ENCODE data around the gene MARVELD1.
"Not testable (repeated sequence)": the region's sequence is repeated elsewhere in the genome, so short reads cannot be mapped to it uniquely, and the experiment has no call there.

MARVELD1 gene

DNA sequence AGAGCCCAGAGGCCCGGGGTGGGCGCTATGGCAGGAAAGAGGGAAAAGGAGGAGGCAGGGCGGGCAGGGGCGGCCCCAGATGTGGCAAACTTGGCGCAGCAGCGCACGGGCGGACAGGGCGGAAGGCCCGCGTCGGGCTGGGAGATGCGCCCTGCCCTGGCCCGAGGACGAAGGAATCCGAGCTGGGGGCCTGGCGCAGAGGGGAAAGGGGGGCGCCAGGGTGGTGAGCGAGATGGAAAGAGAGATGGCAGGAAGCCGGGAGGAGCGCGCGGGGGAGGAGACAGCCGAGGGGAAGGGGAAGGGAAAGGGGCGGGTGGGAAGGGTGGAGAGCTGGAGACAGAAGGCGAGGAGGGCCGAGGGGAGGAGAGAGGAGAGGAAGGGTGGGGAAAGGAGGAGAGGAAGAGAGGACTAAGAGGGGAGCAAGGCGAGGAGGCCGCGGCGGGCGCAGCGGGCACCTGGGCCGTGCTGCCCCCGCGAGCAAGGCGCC, at the start of gene MARVELD1:
Gene MARVELD1, plus strand, starts transcription at position 392 of the 487 bp plus-strand sequence. CDS start 147 bp downstream, outside the sequence.
- peak; percentile 62 for DNase-seq (ENCODE audit: low read depth)

DNA sequence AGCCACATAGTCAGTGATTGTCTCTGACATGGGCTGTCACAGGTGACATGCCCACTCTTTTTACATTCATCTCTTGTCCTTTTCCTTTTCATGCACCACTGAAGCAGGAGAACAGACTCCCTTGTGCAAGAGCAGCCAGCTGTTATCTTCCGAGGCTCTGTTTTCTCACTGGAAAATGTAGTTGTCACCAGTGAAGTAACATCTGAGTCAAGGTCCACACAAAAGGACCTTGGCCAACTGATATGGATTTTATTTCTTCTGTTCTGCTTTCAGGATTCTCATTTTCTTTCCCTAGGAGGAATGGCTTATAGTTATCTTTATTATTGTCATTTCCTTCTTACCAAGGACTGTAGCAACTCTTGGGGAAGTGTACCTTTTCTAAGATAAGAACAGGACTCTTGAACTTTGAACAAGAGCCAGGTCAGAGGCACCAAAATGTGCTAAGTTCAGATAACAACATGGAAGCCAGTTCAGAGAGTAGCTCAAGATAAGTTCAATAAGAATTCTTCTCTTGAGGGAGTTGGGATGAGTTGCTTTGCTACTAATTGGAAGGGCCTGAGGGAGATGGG, 49.2 kb upstream of the MARVELD1 start:
- no peak for DNase-seq (ENCODE audit: low read depth)

DNA sequence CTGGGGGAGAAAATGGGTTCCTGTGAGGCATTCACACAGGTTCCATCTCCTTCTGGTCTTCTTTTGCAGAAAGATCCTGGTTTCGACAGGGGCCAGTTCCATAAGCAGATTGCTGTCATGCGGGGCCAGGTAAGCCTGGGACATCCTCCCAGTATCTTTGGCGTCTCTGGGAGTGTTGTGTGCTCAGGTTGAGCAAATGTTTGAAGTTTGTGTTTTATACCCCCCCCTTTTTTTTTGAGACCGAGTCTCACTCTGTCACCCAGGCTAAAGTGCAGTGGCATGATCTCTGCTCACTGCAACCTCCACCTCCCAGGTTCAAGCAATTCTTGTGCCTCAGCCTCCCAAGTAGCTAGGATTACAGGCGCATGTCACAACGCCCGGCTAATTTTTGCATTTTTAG, 46.5 kb upstream of the MARVELD1 start:
- no peak for DNase-seq (ENCODE audit: low read depth)

DNA sequence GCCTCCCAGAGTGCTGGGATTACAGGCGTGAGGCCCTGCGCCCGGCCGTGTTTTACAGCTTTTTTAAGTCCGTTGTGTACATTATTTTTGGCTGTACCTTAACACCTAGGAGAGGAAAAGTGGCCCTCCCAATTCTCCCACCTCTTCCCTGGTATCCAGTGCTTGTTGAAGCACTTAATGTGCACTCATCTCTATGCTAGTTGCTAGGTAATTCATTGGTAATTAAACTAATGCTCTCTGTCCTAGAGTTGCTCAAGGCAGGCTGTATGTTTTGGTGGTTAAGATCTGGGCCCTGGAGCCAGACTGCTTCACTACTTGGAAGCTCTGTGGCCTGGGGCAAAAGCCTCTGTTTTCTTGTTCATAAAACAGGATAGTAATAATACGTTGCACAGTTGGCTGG, 46.1 kb upstream of the MARVELD1 start:
- no peak for DNase-seq (ENCODE audit: low read depth)

DNA sequence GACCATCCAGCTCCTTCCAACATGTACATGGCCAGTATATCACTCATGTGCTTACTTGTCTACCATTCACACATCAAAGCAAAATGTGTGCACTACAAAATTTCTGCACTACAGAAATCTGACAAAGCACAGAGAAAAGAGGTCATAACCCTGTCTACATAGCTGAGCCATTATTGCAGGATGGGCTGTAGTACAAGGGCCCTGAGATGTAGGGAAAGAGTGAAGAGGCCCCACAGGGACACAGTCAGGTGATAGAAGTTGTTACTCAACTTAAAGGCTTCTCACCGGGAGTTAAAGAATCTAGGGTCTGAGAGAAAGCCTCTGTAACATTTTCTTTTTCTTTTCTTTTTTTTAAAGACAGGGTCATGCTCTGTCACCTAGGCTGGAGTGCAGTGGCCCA, 44.0 kb upstream of the MARVELD1 start:
- DNase-seq (ENCODE audit: low read depth), result no peak

DNA sequence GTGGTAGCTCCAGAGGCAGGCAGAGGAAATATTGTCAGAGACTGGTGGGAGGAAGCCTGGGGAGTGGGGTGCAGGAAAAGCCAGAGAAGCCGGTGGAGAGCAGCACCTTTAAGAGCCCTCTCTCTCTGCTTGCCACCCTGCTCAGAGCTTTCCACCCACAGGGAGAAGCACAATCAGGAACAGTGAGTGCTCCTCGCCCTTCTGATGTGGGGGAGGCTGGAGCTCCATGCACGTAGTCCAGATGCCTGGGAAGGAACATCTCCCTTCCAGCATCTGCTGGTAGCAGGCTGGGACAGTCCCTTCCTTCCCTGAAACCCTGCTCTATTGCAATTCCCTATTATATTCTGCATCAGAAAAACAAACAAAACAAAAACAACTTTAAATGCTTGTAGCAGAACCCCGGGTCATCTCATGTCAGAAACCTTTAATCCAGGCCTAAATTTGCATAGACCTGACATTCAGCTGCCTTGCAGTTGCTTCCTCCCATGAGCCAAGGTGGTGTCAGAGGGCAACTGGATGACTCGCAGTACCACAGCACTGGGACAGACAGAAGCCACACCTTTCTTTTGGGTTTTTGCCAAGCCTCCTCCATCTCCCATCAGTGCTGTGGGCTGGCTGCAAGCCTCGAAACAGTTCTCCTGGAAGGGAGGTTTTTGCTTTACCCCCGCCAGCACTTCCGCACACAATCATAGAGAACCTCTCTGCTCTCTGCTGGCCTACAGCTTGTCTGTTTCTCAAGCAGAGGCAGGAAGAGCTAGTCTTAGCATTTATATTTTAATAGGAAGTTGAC, 39.6 kb upstream of the MARVELD1 start:
- no peak for DNase-seq (ENCODE audit: low read depth)

DNA sequence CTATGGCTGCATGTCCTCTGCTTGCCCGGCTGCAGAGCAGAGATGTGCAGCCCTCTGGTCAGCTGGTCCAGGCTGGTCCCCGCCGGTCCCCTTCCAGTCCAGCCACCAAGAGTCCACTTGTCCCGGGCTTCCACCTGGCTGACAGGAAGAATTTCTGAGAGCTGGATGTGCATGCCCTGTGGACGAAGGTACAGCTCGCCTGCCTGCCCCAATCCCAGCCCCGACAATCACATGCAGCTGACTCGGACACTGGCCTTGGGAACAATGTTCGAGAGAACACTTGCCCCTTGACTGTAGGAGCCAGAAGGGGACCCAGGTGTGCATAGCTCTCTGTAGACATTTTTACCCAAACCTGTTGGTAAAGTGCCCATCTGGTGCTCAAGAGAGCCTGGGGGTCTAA, 38.3 kb upstream of the MARVELD1 start:
- DNase-seq (ENCODE audit: low read depth), result no peak

DNA sequence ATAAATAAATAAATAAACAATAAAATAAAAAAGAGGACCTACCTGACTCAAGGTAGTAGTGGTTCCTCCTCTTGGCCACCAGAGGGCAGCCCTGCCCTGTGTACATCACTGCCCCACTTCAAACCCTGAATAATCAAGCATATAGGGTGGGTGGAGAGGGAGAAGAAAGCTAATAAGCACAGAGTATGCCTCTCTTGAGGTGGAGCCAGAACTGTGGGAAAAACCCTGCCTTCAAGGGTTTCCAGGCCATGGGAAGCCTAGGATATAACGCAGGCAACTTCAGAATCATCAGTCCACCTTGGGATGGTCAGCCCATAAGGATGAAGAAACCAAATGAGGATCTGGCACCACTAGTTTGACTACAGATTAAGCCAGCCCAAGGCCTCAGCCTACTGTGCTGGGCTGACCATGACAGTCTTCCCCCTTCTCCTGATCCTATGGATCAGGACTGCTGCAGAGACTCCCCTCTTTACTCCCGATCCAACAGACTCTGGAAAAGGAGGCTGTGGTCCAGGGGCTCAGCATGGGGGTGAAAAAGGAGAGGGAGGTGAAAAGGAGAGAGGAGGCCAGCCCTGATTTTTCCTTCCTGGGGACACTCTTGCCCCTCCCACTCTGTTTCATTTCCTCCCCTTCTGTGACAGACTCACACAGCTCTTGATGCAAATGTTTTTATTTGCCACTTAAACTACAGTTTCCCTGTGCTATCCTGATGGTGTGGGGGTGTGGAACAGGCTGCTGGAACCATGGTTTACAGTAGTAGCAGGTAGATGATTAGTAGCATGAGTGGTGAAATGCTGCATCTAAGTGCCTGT, 36.6 kb upstream of the MARVELD1 start:
- DNase-seq (ENCODE audit: low read depth), result no peak

DNA sequence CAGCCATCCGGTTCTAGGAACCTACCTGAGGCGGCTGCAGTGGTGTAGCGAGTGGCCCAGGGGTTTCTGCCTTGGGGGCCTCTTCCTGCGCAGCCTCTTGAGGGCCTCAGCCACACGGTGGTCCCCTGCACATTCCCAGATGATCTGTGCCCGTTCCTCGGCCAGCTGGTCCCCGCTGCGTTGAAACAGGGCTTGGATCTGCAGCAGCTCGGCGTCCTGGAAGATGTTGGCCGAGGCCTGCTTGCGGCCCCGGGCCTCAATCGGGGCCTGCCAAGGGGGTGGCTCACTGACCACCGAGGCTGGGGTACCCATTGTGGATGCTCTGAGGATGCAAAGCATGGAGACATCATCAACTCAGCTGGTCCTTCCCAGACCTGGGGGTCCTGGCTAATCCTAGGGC, 33.9 kb upstream of the MARVELD1 start:
- no peak for DNase-seq (ENCODE audit: low read depth)

DNA sequence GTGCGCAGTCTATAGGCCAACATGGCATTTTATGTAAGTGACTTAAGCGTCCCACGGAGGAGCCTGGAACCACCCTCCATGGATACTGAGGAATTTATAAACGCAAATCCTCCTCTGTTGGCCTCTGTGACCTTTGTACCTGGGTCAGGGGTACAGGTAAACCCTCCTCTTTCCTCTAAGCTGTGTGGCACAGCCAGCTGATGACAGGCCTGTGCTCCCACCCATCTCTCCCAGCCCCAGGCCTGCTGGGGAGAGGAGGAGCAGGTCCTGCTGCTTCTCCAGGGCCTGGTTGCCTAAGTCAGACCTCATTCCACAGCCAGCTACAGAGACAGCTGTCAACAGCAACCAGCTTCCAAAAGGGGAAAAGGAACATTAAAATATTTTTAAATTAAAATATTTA, 31.5 kb upstream of the MARVELD1 start:
- DNase-seq (ENCODE audit: low read depth), result no peak

DNA sequence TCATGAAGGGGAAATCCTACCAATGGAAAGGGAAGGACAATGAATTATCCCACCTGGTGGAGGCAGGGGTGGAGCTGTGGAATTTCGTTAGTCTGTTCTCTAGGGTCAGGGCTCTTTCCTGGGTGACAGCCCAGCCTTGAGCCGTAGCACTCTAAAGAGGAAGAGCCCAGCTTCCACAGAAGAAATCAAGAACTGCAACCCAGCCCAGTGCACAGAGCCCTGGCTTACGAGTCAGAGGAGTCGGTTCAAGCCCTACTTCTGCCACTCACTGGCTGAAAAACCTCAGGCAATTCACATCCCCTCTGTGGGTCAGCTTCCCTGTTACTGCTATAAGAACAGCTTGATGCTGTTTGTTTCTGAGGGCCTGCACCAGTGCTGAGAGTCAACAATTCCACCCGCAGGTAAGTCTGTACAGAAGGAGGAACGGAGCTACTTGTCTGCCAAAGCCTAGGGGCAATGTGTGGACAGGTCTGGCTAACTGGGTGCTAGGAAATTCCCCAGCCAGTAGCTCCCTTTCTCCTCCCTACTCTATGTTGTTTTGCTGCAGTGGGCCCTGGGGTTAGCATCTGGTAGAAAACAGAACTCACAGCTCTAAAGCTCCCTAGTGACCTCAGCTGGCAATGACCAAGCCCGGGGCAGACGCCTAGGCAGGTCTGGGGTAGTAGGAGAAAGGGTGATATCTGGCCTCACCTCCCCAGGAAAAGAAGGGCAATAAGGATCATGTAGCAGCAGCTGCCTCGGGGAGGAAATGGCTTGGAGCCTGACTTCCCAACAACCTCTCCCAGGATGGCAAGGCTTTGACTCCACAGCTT, 29.8 kb upstream of the MARVELD1 start:
- no peak for DNase-seq (ENCODE audit: low read depth)

DNA sequence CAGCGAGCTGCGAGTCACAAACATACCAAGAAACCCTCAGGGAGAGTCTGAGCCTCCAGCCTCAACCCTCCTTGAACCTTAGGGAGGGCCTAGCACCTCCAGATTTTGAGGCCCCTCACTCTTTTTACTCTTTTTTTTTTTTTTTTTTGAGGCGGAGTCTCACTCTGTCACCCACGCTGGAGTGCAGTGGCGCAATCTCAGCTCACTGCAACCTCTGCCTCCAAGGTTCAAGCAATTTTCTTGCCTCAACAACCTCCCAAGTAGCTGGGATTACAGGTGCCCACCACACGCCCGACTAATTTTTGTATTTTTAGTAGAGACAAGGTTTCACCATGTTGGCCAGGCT, 29.2 kb upstream of the MARVELD1 start:
- not testable (repeated sequence) for DNase-seq (ENCODE audit: low read depth)

DNA sequence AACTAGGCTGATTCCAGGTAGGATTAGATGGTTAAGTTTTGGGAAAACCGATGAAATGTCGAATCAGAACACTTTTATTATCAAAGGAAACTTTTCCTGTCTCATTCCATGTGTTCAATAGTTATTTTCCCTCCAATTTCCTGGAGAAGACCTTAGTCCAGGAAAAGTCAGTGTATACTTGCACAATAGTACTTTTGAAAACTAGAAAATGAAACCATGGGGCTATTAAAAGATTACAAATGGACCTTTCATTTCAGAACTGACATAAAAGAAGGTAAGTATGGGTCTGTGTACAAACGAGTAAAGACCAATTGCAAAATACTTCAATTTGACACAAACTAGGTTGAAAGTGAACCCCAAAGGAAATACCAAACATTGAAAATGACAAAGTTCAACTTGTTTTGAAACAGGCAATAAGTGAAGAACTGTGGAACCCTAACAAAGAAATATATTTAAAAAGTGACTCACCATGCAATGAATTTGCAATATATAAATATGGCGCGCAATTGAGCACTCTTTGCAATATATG, 28.6 kb upstream of the MARVELD1 start:
- no peak for DNase-seq (ENCODE audit: low read depth)

DNA sequence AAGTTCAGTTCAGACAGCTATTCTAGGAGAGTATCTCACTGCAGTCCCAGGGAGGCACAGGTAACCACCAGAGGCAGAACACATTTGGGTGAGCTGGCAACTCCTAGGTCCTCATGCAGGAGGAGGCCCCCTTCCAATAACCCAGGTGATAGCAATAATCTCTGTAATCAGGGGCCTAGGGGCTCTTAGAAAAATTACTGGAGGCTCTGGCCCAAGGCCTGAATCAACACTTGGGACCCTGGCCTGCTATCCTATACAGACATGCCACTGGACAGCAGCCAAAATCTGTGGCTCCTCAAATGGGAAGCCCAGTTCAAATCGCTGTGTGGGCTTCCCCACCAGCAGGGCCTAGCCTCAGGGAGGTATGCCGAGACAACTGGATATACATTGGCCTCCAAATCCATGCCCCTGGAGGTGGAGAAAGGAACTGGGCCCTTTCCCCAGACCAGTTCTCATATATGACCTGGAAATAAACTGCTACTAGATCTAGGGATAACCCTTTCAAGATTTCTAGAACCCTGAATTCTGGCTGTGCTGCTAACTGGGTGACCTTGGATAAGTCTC, 28.1 kb upstream of the MARVELD1 start:
- no peak for DNase-seq (ENCODE audit: low read depth)

DNA sequence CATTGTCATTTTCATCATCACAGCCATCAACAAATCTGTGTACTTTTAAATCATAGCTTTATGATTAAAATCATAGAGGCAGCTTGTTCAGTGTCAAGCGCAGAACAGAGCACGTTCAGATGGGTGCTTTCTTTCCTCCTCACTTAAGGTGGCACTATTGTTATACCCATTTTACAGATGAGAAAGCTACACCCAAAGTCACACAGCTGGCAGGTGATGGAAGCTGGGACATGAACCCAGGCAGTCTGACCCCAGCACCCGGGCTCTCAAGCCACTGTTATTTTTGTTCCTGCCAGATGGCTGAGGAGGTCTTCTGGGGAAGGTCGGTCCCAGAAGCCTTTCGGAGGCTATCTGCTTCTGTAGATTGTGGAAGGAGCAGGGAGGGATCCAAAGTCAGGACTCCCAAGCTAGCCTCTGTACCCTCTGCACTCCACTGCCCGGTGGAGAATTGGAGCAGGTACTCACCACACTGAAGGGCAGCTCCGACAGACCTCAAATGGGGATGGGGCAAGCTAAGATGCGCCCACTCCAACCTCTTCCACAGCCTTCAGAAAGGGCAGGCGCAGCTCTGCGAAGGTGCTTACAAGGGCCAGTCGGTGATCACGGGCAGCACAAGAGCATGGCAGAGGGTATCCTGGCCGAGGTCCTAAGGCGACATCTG, 27.1 kb upstream of the MARVELD1 start:
- no peak for DNase-seq (ENCODE audit: low read depth)

DNA sequence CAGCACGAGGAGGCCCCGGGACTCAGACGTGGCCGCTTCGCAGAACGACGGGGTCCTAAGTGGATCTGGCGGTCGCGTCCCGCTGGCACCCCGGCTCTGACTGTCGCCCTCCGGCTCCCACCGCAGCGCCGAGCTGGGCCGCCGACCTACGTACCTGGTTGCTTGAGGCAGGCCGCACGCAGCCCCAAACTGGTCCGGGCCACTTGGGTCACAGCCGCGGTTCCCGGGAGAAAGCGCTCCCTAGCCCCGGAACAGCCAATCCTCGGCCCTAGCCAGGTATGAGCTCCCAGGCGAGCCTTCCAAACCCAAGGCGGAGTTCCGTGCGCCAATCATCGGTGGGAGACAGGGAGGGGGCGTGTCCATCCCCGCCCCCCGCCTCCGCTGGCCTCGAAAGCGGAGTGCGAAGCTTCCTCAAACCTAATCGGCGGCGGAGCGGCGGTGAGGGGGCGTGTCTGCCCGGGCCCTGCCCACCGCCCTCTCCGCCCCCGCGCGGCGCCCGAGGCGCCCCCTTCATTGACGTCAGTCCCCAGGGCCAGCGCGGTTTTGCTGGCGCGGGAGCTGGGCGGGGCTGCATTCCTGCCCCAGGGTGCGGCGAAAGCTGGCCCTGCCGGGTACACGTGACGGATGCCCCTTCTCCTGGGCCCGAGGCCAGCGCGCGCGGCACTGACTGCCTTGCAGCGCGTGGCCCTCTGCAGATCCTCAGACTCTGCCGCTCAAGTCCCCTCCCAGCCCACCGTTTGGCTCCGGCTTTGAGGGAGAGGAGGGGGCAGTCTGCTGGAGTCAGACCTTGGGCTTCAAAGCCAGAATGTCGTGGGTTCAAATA, 26.4 kb upstream of the MARVELD1 start, which contains the start of gene AVPI1:
Gene AVPI1, minus strand, starts transcription at position 280 of the 823 bp plus-strand sequence. CDS start 7,336 bp downstream, outside the sequence.
- peak; percentile 95 for DNase-seq (ENCODE audit: low read depth)

DNA sequence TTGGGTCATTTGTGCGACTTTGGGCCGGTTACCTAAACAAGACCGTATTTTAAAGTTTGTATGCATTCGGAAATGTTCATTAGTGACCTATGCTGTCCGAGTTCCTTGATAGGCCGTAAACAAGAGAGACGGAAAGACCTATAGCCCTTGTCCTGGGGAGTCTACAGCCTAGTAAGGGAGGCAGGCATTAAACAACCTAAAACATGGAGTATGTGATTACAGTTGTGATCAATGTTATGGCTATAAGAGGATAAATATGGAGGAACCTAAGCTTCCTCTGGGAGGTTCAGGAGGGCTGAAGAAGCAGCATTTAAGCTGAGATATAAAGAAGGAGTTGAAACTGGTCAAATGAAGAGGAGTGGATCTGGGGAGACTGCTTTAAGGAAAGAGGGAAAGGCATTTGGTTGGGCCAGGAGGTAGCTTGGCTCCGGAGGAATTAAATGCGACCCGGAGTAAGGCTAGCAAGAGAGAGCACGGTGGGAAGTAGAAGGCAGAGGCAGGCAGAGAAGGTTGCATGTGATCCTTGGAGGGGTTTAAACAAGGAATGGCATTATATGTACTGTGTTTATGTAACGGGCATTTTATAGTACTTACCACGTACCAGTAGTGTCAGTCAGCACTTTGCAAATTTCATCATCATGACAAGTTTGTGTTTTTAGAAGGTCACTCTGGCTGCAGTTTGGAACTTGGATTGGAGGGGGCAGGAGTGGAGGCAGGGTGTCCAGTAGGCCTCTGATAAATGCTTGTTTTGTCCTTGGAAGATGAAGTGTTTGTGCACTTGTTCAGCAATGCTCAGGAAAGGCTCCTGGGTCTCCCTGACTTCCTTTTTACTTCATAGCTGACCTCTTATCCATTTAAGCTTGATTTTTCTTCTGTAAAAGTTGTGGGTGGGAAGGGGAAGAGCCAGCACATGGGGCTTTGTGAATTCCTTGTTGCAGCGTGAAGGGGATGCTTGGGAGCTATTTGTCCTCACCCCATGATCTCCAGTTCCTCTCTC, 25.4 kb upstream of the MARVELD1 start:
- no peak for DNase-seq (ENCODE audit: low read depth)

DNA sequence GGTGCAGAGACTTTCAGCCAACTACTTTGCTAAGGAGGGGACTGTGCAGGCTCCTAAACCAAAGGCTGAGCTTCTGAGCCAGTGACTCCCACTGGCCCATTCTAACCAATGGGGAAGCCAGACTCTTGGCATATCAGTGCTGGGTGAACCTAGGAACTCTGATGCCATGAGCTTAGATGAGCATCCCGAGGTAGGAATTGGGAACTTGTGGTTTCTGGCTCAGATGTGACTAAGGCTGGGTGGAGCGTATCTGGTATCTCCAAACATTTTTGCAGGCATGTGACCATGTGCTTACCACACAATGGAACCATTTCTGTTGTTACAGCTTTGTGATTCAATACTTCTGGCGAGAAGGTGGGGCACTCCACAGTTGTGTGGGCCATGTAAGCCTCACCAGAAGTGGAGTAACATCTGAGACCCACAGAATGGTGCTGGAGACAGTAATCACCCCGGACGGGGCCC, 23.9 kb upstream of the MARVELD1 start:
- DNase-seq (ENCODE audit: low read depth), result peak; percentile 85

Data from GM04504 (cell line).